Activated CD4-positive, alpha-beta T cell treated with anti-CD3 and anti-CD28 coated beads, Interleukin-2, amount 50 U/mL, for 4 hours (primary cell): Measurements from ENCODE around the gene ZNF580.

ENCODE experiments used
- DNase-seq, 2 experiments: peaks; one replicate each; pipeline ENCODE4 v3.0.0-alpha.2; 2020

The ZNF580 gene

GRCh38 chr19:55606471-55606787 is 34.4 kb upstream of the ZNF580 start:
- DNase-seq, result no peak

DNA sequence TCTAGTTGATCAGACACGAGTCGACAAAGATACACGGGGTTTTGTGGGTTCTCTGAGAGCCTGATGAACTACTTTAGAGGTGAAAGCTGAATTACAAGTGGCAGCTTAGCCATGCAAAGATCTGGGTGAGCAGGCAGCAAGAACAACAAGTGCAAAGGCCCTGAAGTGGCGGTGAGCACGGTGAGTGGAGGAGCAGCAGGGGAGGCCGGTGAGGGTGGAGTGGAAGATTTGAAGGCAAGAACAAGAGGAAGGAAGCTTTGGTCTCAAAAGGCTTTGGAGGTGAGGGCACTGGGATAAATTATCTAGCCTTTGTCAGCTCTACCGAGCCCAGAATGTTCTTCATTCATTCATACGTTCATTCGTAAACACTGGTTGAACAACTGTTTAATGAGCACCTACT is 34.0 kb upstream of the ZNF580 start:
- DNase-seq, result no peak

GRCh38 chr19:55609326-55609725 is 31.5 kb upstream of the ZNF580 start:
- no peak for DNase-seq

DNA sequence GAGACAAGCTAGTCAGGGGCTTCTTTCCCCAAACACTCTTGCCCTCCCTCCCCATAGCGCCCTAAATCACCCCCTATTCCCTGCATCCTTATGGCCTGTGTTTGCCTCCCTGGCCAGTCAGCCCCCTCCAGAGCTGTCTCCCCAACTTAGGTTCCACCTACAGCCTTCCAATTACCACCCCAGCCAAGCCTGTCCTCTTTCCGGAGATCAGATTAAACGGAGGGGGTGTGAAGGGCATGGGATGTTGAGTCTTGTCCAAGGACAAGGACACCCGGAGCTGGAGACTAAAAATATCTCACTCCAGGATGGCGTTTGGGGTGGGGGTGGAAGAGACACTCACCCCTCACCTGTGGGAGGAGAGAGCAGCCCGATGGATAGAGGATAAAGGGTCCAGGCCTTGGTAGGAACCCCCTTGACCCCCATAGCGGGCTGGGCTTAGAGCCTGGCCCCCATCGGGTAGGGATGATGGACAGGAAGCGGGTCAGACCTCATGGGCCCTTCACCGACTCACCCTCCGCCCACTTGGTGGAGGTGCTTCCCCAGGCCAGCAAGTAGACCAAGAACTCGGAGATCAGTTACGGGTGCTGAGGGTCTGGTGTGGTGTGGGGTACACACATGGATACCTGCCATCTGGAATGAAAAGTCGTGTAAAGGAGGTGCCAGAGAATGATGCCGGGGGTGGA is 29.4 kb upstream of the ZNF580 start:
- no peak for DNase-seq

DNA sequence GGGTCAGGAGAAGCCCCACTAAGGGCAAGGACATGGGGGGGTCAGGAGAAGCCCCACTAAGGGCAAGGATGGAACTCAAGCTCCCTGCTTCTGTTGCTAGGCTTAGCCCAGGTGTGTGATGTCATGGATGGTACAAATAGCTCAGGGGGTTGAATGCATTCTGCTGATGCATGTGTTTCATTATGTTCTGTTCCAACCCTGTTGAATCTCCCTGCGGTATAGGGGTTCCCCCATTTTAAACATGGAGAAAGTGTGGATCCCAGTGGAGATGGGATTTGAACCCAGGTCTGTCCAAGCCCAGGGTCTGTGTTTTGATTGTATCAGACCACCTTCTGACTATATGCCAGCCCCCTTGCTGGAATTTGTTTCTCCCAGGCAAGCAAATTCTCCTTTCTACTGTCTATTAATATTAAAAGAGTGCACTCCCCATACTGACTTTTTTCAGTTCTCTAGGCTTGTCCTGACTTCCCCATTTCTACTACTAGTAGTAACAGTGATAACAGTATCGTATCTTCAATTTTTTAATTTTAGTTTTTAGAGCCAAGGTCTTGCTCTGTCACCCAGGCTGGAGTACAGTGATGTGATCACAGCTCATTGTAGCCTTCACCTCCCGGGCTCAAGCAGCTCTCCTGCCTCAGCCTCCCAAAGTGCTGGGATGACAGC is 28.7 kb upstream of the ZNF580 start:
- no peak for DNase-seq

- no peak for DNase-seq
These were observed 27.4 kb upstream of the ZNF580 start for GRCh38 chr19:55613396-55613795.

DNA sequence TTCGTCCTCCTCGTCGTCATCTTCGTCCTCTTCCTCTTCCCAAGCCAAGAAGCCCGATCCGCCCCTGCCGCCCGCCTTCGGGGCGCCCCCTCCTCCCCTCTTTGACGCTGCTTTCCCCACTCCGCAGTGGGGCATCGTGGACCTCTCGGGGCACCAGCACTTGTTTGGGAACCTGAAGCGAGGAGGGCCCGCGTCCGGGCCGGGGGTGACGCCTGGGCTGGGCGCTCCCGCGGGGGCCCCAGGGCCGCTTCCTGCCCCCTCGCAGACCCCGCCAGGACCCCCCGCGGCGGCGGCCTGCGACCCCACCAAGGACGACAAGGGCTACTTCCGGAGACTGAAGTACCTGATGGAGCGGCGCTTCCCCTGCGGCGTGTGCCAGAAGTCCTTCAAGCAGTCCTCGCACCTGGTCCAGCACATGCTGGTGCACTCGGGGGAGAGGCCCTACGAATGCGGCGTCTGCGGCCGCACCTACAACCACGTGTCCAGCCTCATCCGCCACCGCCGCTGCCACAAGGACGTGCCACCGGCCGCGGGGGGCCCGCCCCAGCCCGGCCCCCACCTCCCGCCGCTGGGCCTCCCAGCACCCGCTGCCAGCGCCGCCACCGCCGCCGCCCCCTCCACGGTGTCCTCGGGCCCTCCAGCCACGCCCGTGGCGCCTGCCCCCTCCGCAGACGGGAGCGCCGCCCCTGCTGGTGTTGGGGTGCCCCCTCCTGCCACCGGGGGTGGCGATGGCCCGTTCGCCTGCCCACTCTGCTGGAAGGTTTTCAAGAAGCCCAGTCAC is 26.7 kb upstream of the ZNF580 start:
- DNase-seq, result no peak

- DNase-seq, result no peak
These were observed 25.9 kb upstream of the ZNF580 start for GRCh38 chr19:55614711-55615542.

GRCh38 chr19:55615543-55616394 is 25.0 kb upstream of the ZNF580 start:
- DNase-seq, result no peak

DNA sequence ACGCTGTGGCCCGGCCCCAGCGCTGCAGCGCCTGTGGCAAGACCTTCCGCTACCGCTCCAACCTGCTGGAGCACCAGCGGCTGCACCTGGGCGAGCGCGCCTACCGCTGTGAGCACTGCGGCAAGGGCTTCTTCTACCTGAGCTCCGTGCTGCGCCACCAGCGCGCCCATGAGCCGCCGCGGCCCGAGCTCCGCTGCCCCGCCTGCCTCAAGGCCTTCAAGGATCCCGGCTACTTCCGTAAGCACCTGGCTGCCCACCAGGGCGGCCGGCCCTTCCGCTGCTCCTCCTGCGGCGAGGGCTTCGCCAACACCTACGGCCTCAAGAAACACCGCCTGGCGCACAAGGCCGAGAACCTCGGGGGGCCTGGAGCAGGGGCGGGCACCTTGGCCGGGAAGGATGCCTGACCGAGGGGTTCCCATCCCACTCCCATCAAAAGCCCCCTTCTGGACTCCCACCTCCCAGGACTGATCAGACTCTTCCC is 24.4 kb upstream of the ZNF580 start:
- DNase-seq, result no peak

- DNase-seq, result no peak
These were observed 23.4 kb upstream of the ZNF580 start for GRCh38 chr19:55617426-55617825.

DNA sequence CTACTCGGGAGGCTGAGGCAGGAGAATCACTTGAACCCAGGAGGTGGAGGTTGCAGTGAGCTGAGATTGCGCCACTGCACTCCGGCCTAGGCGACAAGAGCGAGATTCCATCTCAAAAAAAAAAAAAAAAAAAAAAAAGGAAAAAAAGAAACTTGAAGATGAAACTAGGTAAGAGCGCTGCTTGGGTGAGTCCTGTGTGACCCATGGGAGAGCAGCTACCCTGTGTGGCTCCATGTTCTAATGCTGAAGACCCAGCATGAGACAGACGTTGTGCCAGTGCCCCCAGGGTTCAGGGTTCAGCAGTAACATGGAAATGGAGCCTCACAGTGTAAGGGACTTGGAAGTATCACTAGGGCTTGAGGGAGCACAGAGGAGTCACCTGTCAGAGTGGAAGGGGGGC is 22.4 kb upstream of the ZNF580 start:
- no peak for DNase-seq

GRCh38 chr19:55619286-55619685 is 21.5 kb upstream of the ZNF580 start:
- no peak for DNase-seq

- DNase-seq, result no peak
These were observed 20.2 kb upstream of the ZNF580 start for GRCh38 chr19:55620410-55621204.

GRCh38 chr19:55621205-55621672 is 19.6 kb upstream of the ZNF580 start:
- DNase-seq, result no peak

DNA sequence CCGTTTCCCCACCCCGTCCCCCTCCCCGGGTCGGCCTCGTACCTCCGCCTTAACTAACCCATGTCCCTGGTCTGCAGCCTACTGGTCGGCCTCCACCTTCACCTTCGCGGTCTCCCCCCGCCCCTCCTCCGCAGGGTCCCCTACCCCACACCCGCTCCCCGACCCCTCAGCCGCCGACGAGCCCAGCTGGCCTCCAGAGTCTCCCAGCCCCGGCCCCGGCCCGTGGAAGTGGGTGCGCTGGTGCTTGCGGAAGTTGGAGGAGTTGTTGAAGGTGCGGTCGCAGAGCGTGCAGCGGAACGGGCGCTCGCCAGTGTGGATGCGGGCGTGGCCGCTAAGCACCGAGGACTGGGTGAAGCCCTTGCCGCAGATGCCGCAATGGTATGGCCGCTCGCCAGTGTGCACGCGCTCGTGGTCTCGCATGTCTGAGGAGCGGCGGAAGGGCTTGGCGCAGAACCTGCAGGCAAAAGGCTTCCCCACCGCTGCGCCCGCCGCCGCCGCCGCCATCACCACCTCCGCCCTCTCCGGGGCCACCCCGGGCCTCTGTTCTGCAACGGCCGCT is 19.1 kb upstream of the ZNF580 start:
- DNase-seq, result no peak

GRCh38 chr19:55622242-55622969 is 18.4 kb upstream of the ZNF580 start:
- no peak for DNase-seq

DNA sequence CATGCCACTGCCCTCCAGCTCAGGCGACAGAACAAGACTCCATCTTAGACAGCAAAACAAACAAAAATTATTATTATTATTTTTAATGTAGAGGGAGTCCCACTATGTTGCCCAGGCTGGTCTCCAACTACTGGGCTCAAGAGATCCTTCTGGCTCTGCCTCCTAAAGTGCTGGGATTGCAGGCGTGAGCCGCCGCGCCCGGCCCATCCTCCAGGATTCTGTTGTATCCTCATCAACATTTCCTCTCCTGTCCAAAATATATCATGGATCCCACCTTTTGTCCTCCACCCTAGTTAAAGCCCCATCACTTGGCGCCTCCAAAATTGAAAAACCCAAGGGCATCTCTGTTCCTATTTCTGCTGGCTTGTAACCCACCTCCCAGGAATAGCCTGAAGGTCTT is 17.7 kb upstream of the ZNF580 start:
- DNase-seq, result no peak

GRCh38 chr19:55623561-55623960 is 17.2 kb upstream of the ZNF580 start:
- DNase-seq, result no peak
